ENCODE results near the gene ACSL6.

Gene ACSL6

GRCh38 chr5:132016721-132017250 lies 5.3 kb upstream of the ACSL6 start:
- no peak for DNase-seq (ENCODE audit: low read depth)

- DNase-seq (ENCODE audit: low read depth), result no peak
These were observed 2.3 kb upstream of the ACSL6 start for GRCh38 chr5:132013711-132014110.

- DNase-seq (ENCODE audit: low read depth), result no peak
These were observed 1.7 kb upstream of the ACSL6 start for GRCh38 chr5:132013006-132013689.

GRCh38 chr5:132012371-132013005 lies 1.0 kb upstream of the ACSL6 start:
- no peak for DNase-seq (ENCODE audit: low read depth)

GRCh38 chr5:132010989-132011621 lies 353 bp downstream of the ACSL6 start:
- no peak for DNase-seq (ENCODE audit: low read depth)

GRCh38 chr5:132010645-132010988 lies 841 bp downstream of the ACSL6 start:
- no peak for DNase-seq (ENCODE audit: low read depth)

- DNase-seq (ENCODE audit: low read depth), result no peak
These were observed 1.6 kb downstream of the ACSL6 start for GRCh38 chr5:132009706-132010405.

- DNase-seq (ENCODE audit: low read depth), result no peak
These were observed 2.3 kb downstream of the ACSL6 start for GRCh38 chr5:132008961-132009680.

GRCh38 chr5:132008163-132008473 lies 3.3 kb downstream of the ACSL6 start:
- DNase-seq (ENCODE audit: low read depth), result no peak

GRCh38 chr5:132007399-132008162 lies 3.9 kb downstream of the ACSL6 start:
- peak; percentile 62 for DNase-seq (ENCODE audit: low read depth)

GRCh38 chr5:132006331-132007120 lies 4.9 kb downstream of the ACSL6 start:
- no peak for DNase-seq (ENCODE audit: low read depth)

GRCh38 chr5:132005591-132005990 lies 5.9 kb downstream of the ACSL6 start:
- DNase-seq (ENCODE audit: low read depth), result no peak

GRCh38 chr5:132003982-132004381 lies 7.5 kb downstream of the ACSL6 start:
- DNase-seq (ENCODE audit: low read depth), result no peak

GRCh38 chr5:132003170-132003744 lies 8.2 kb downstream of the ACSL6 start:
- no peak for DNase-seq (ENCODE audit: low read depth)

- DNase-seq (ENCODE audit: low read depth), result no peak
These were observed 8.7 kb downstream of the ACSL6 start for GRCh38 chr5:132002757-132003156.

- DNase-seq (ENCODE audit: low read depth), result no peak
These were observed 9.6 kb downstream of the ACSL6 start for GRCh38 chr5:132001647-132002561.

GRCh38 chr5:132000677-132001453 lies 10.6 kb downstream of the ACSL6 start:
- no peak for DNase-seq (ENCODE audit: low read depth)

GRCh38 chr5:132000241-132000490 lies 11.3 kb downstream of the ACSL6 start:
- no peak for DNase-seq (ENCODE audit: low read depth)

Measured in activated T-cell treated with anti-CD3 and anti-CD28 coated beads for 48 hours (primary cell).